Caco-2 (cell line): Measurements from ENCODE around the gene NPAS3. TPM values are rescaled to one million over a fixed set of nuclear protein-coding genes. Genes with fewer than 3 reads are reported as not detected.

Experiments
- BruUV-seq: library from RNA; stranded (reverse); fragments of 400-500 nt; replicated peaks from 2 replicates; lab custom pipeline; 2021; lab: Mats Ljungman, UMichigan
- CTCF ChIA-PET: fragments of 300-600 bp; sonication (Branson Sonifier 250); formaldehyde crosslinking; loops from one replicate; lab custom pipeline; 2022; ENCODE audit warnings: antibody characterized with exemption; lab: Charles Lee
- POLR2A ChIA-PET: fragments of 300-600 bp; sonication (Branson Sonifier 250); formaldehyde crosslinking; loops from one replicate; lab custom pipeline; 2022; ENCODE audit warnings: antibody characterized with exemption; lab: Charles Lee
- DNase-seq, 2 experiments: peaks; one replicate each; pipeline versions ENCODE4 v3.0.0 to v3.0.0-alpha.2; 2020 to 2022
- H3K27me3 ChIP-seq: replicated peaks from 2 replicates; pipeline ENCODE4 v1.6.0; 2011; ENCODE audit warnings: low read length; ENCODE audit not compliant: control insufficient read depth, insufficient read depth
- H3K36me3 ChIP-seq: 2 replicates; pipeline ENCODE4 v1.5.1; 2011; ENCODE audit warnings: low read length; ENCODE audit not compliant: control insufficient read depth, insufficient read depth
- H3K4me1 ChIP-seq: fragments of 250-450 bp; sonication (Bioruptor Pico); 2 replicates; pipeline ENCODE4 v1.5.1; 2020; ENCODE audit warnings: mild to moderate bottlenecking
- H3K4me3 ChIP-seq: 2 replicates; pipeline ENCODE4 v1.5.1; 2011; ENCODE audit warnings: low read depth, mild to moderate bottlenecking, control low read depth, low read length
- H3K9me3 ChIP-seq: fragments of 250-450 bp; sonication (Bioruptor Pico); 2 replicates; pipeline ENCODE4 v1.5.1; 2020; ENCODE audit warnings: mild to moderate bottlenecking, moderate library complexity
- H3K27ac Mint-ChIP-seq: one replicate; pipeline ENCODE4 v1.8.0; 2022; ENCODE audit warnings: mixed read lengths; ENCODE audit not compliant: unreplicated experiment
- H3K27me3 Mint-ChIP-seq: one replicate; pipeline ENCODE4 v1.8.0; 2022; ENCODE audit warnings: mixed read lengths; ENCODE audit not compliant: insufficient read depth, unreplicated experiment
- H3K36me3 Mint-ChIP-seq: one replicate; pipeline ENCODE4 v1.8.0; 2022; ENCODE audit warnings: mild to moderate bottlenecking, mixed read lengths; ENCODE audit not compliant: insufficient read depth, unreplicated experiment
- H3K4me1 Mint-ChIP-seq: one replicate; pipeline ENCODE4 v1.8.0; 2022; ENCODE audit warnings: low read depth, mixed read lengths; ENCODE audit not compliant: unreplicated experiment
- H3K4me3 Mint-ChIP-seq: one replicate; pipeline ENCODE4 v1.8.0; 2022; ENCODE audit warnings: mild to moderate bottlenecking, moderate library complexity, mixed read lengths; ENCODE audit not compliant: unreplicated experiment
- H3K9me3 Mint-ChIP-seq: one replicate; pipeline ENCODE4 v1.8.0; 2022; ENCODE audit warnings: mixed read lengths; ENCODE audit not compliant: unreplicated experiment
- intact Hi-C: fragments of 100-400 bp; cut with micrococcal nuclease; formaldehyde crosslinking; loops from one replicate; pipeline ENCODE4 v1.10.0; 2022; ENCODE audit not compliant: unreplicated experiment
- total RNA-seq: library from RNA; stranded (reverse); gene quantifications from 2 replicates; pipeline ENCODE4 v1.2.3, GENCODE V29; 2022
- TF ChIP-seq, protein P1 (sequence below), 2 experiments: fragments of 200-600 bp in 1 of 2; IDR thresholded peaks; 1 replicate in 1 of 2; 2 replicates in 1 of 2; pipeline versions ENCODE4 v1.5.1 to v1.8.0; 2011 to 2022; ENCODE audit warnings: antibody characterized with exemption in 1 of 2, control low read depth in 1 of 2, inconsistent platforms in 1 of 2, low read depth in 1 of 2, low read length in 1 of 2, mild to moderate bottlenecking in 1 of 2, moderate library complexity in 1 of 2; ENCODE audit not compliant: insufficient read depth in 1 of 2, severe bottlenecking in 1 of 2, unreplicated experiment in 1 of 2

The NPAS3 gene
- total RNA-seq, 1 experiment from 2014 or later, result not detected

DNA sequence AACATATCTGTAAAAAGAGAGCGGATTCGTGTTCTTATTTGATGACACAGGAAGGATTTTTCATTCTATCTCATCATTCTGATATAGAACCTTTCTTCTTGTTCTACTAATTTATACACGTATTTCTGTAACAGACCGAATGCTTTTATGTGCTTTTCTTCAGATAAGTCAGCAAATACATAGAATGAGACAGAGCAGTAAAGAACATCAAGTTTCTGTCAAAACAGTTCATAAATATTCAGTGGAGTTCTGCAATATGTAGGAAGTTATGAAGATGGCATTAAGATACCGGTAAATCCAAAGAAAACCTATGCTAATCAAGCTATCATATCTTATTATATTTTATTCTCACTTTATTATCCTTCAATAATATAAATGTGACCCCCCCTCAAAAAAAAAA is 731.6 kb downstream of the NPAS3 start:
- no peaks in the 10 kb centered on the region for H3K9me3 ChIP-seq
- BruUV-seq, result no TSS peak
- H3K27me3 ChIP-seq, result no peaks in the 10 kb centered on the region
- H3K36me3 ChIP-seq, result no peaks in the 10 kb centered on the region
- POLR2A ChIA-PET, result no interaction called here
- intact Hi-C loops, result no loop called here
- H3K4me3 Mint-ChIP-seq, result no peak overlapping the region
- H3K4me3 ChIP-seq, result no peak overlapping the region
- TF ChIP-seq, protein P1, sequence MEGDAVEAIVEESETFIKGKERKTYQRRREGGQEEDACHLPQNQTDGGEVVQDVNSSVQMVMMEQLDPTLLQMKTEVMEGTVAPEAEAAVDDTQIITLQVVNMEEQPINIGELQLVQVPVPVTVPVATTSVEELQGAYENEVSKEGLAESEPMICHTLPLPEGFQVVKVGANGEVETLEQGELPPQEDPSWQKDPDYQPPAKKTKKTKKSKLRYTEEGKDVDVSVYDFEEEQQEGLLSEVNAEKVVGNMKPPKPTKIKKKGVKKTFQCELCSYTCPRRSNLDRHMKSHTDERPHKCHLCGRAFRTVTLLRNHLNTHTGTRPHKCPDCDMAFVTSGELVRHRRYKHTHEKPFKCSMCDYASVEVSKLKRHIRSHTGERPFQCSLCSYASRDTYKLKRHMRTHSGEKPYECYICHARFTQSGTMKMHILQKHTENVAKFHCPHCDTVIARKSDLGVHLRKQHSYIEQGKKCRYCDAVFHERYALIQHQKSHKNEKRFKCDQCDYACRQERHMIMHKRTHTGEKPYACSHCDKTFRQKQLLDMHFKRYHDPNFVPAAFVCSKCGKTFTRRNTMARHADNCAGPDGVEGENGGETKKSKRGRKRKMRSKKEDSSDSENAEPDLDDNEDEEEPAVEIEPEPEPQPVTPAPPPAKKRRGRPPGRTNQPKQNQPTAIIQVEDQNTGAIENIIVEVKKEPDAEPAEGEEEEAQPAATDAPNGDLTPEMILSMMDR (IDR thresholded peaks at IDR 0.05; ENCODE audit: insufficient read depth in 1 of 2, low read depth in 1 of 2, low read length in 1 of 2, severe bottlenecking in 1 of 2, unreplicated experiment in 1 of 2), result no peak
- DNase-seq, result no peak
- H3K27me3 Mint-ChIP-seq, result peaks cover 7% of the 10 kb centered on the region
- no peaks in the 10 kb centered on the region for H3K9me3 Mint-ChIP-seq
- peaks cover 6% of the 10 kb centered on the region for H3K4me1 Mint-ChIP-seq
- H3K36me3 Mint-ChIP-seq, result no peaks in the 10 kb centered on the region
- H3K4me1 ChIP-seq, result no peaks in the 10 kb centered on the region
- H3K27ac Mint-ChIP-seq, result no peak overlapping the region
- CTCF ChIA-PET, result no interaction called here

DNA sequence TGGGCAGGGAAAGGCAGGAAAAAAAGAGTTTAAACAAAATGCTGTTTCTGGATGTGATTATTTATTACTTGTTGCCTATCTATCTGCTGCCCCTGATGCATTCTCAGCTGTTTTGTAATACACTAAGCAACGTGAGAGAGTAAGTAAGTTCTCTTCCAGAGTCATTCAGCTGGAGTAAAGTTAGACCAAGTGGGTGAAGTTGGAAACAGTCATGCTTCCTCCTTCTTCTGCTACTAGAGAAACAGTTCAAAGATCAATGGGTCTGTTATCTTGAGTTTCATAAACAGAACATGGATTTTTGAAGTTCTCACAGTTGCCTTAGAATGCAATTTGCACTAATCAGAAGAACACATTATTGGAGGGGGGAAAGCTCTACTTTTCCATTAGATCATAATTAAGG is 732.9 kb downstream of the NPAS3 start:
- no peak for DNase-seq
- Histone ChIP-seq H3K4me1 (no peaks in the 10 kb centered on the region), H3K9me3 (no peaks in the 10 kb centered on the region), H3K36me3 (no peaks in the 10 kb centered on the region), H3K4me3 (no peak overlapping the region), H3K27me3 (no peaks in the 10 kb centered on the region)
- ChIA-PET POLR2A (no interaction called here), CTCF (no interaction called here)
- Mint-ChIP-seq H3K9me3 (no peaks in the 10 kb centered on the region), H3K4me3 (no peak overlapping the region), H3K36me3 (no peaks in the 10 kb centered on the region), H3K4me1 (peaks cover 6% of the 10 kb centered on the region), H3K27ac (no peak overlapping the region), H3K27me3 (peaks cover 7% of the 10 kb centered on the region)
- TF ChIP-seq, protein P1 (IDR thresholded peaks at IDR 0.05; ENCODE audit: insufficient read depth in 1 of 2, low read depth in 1 of 2, low read length in 1 of 2, severe bottlenecking in 1 of 2, unreplicated experiment in 1 of 2), result no peak
- BruUV-seq, result no TSS peak
- intact Hi-C loops, result no loop called here

DNA sequence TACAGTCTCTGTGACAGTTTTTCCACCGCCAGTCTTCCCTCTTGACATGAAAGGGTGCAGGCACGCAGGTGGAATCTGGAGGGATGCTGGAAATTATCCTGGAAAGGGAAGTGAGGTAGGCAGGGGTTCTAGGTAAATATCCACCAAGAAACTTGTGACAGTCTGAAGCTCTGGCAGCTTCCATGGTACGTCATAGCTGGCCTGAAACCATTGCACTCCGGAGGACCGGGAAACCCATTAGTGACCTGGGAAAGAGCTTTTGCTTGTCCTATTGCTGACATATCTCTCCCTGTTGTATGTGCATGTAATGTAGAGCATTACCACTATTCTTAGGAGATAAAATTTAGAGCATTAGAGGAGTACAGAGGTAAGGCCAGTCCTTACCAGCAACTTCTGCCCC is 736.2 kb downstream of the NPAS3 start:
- Histone ChIP-seq H3K4me1 (no peaks in the 10 kb centered on the region), H3K36me3 (no peaks in the 10 kb centered on the region), H3K9me3 (no peaks in the 10 kb centered on the region), H3K27me3 (no peaks in the 10 kb centered on the region), H3K4me3 (no peak overlapping the region)
- H3K27me3 Mint-ChIP-seq, result peaks cover 7% of the 10 kb centered on the region
- TF ChIP-seq, protein P1 (IDR thresholded peaks at IDR 0.05; ENCODE audit: insufficient read depth in 1 of 2, low read depth in 1 of 2, low read length in 1 of 2, severe bottlenecking in 1 of 2, unreplicated experiment in 1 of 2), result no peak
- H3K4me1 Mint-ChIP-seq, result peaks cover 6% of the 10 kb centered on the region
- ChIA-PET CTCF (interaction anchor here (1.5 kb wide), 1 partner anchor 118 kb away, joined by 20 read pairs; no protein-coding TSS in a partner anchor), POLR2A (no interaction called here)
- BruUV-seq, result no TSS peak
- no peak overlapping the region for H3K4me3 Mint-ChIP-seq
- DNase-seq, result no peak
- H3K27ac Mint-ChIP-seq, result no peak overlapping the region
- intact Hi-C loops, result loop anchor here (5.0 kb wide), 1 partner anchor 627 kb away; no protein-coding TSS in a partner anchor
- H3K36me3 Mint-ChIP-seq, result no peaks in the 10 kb centered on the region
- no peaks in the 10 kb centered on the region for H3K9me3 Mint-ChIP-seq
